ENCODE results near the gene POU3F1.

The POU3F1 gene

DNA sequence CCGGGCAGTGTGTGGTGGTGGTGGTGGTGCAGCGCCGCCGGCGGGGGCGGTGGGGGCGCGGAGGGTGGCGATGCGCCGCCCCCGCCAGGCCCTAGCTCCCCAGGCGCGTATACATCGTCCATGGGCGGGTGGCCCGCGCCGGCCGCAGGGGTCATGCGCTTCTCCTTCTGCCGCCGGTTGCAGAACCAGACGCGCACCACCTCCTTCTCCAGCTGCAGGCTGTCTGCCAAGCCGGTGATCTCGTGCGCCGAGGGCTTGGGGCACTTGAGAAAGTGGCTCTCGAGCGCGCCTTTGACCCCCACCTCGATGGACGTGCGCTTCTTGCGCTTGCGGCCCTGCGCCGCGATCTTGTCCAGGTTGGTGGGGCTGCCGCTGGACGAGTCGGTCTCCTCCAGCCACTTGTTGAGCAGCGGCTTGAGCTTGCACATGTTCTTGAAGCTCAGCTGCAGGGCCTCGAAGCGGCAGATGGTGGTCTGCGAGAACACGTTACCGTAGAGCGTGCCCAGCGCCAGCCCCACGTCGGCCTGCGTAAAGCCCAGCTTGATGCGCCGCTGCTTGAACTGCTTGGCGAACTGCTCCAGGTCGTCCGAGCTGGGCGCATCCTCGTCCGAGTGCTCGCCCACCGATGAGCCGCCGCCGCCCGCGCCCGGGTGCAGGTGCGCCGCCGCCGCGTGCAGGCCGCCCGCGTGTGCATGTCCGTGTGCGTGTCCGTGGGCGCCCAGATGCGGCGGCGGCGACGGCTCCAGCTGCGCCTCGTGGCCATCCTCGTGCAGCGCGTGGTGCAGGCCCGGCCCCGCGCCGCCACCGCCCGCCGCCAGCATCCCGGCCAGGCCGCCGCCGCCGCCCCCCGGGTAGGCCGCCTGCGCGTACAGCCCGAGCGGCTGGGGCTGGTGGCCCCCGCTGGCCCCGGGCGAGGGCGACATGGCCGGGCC, 926 bp downstream of the POU3F1 start:
- no peak for DNase-seq (ENCODE audit: low spot score)
- no peak for TF ChIP-seq CTCF (IDR thresholded peaks at IDR 0.05; ENCODE audit: borderline replicate concordance, control extremely low read depth, extremely low read depth, insufficient read depth, missing control alignments)
- in situ Hi-C loops (cut with MboI; ENCODE audit: low sequenced_read_pairs, unreplicated experiment), result loop anchor here (25.0 kb wide), 1 partner anchor 767 kb away; no protein-coding TSS in a partner anchor

DNA sequence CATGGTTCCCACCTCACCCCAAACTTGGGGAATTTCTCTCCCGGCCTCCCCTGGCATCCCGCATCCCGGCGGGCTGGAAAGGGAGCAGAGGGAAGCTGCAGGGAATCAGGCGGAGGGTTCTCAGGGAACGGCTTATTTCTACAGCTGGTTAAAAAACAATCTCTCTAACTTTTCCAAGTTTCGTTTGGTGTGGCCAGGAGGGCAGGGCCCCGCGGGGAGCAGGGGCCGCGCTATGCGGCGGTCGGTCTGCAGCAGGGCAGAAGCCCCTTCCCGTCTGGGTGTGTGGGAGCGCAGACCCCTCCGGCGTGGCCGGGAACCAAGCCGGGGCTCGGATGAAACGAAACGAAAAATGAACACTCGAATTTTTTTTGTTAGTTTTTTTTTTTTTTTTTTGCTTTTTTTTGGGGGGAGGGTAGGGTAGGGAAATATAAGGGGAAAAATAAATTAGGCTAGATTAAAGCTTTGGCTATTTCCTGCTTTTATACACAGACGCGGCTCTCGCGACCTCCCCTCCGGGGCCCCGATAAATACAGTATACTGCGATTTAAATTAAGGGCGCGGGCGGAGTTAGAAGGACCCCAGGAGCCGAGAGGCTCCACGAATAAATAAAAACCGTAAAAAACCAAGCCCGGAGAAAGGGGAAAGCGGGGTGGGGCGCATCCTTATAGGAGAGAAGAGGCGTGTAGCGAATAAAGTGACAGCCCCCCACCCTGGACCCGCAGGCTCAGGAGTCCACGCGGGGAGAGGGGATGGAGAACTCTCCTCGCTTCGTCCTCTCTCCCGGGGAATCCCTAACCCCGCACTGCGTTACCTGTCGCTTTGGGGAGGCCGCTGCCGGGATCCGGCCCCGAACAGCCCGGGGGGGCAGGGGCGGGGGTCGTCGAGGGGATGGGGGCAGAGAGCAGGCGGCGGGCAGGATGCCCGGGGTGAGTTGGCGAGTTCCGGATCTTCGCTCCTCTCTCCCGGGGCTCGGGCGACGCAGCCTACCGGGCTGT, 2.1 kb downstream of the POU3F1 start:
- DNase-seq (ENCODE audit: low spot score), result no peak
- in situ Hi-C loops (cut with MboI; ENCODE audit: low sequenced_read_pairs, unreplicated experiment), result loop anchor here (25.0 kb wide), 1 partner anchor 768 kb away; no protein-coding TSS in a partner anchor
- no peak for TF ChIP-seq CTCF (IDR thresholded peaks at IDR 0.05; ENCODE audit: borderline replicate concordance, control extremely low read depth, extremely low read depth, insufficient read depth, missing control alignments)

- in situ Hi-C loops (cut with MboI; ENCODE audit: low sequenced_read_pairs, unreplicated experiment), result loop anchor here (25.0 kb wide), 1 partner anchor 769 kb away; no protein-coding TSS in a partner anchor
- TF ChIP-seq CTCF (IDR thresholded peaks at IDR 0.05; ENCODE audit: borderline replicate concordance, control extremely low read depth, extremely low read depth, insufficient read depth, missing control alignments), result no peak
- no peak for DNase-seq (ENCODE audit: low spot score)
Observed at GRCh38 chr1:38043036-38043747, 3.4 kb downstream of the POU3F1 start.

- no peak for DNase-seq (ENCODE audit: low spot score)
- in situ Hi-C loops (cut with MboI; ENCODE audit: low sequenced_read_pairs, unreplicated experiment), result loop anchor here (25.0 kb wide), 1 partner anchor 770 kb away; no protein-coding TSS in a partner anchor
- TF ChIP-seq CTCF (IDR thresholded peaks at IDR 0.05; ENCODE audit: borderline replicate concordance, control extremely low read depth, extremely low read depth, insufficient read depth, missing control alignments), result no peak
Observed at GRCh38 chr1:38041936-38042834, 4.4 kb downstream of the POU3F1 start.

DNA sequence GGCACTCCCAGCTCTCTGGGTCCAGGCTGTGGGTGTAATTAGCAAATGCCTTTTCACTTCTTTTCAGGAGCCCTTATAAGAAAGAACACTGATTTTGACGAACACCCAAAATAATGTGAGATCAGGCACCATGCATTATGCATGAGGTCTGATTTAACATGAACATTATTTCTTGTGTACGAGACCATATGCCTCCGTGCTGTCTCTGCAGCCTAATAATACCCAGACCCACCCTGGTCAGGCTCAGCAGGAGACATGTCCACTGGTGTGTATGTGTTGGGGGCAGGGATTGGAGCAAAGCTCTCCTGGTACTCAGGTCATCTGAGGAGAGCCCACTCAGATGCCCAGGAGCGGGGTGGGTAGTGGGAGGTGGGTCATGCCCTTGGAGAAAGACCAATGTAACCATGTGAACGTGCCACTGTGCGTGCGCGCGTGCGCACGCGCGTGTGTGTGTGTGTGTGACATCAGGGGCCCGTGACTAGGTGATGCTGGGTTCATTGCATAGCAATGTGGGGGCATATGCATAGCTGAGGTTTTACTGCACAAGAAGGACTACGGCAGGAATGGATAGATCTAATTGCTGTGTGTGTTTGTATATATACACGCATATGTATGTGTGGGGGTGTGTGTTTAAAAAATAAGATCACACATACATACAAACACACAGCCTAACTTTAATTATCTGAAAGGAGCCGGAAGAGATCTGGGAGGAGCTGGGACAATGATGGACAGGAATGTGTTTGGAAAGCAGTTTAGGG, 7.1 kb downstream of the POU3F1 start:
- no peak for DNase-seq (ENCODE audit: low spot score)
- in situ Hi-C loops (cut with MboI; ENCODE audit: low sequenced_read_pairs, unreplicated experiment), result loop anchor here (25.0 kb wide), 1 partner anchor 773 kb away; no protein-coding TSS in a partner anchor
- no peak for TF ChIP-seq CTCF (IDR thresholded peaks at IDR 0.05; ENCODE audit: borderline replicate concordance, control extremely low read depth, extremely low read depth, insufficient read depth, missing control alignments)

All from GM13976 (cell line).